ENCODE data around the gene RAET1E. TPM values are rescaled to one million over a fixed set of nuclear protein-coding genes. Genes with fewer than 3 reads are reported as not detected.

RAET1E gene
- total and polyA plus RNA-seq, 2 donors (not counting 3 experiments of a cell fraction or from before 2014, with no cell fraction given) = 0.04 TPM; not detected in 1

DNA sequence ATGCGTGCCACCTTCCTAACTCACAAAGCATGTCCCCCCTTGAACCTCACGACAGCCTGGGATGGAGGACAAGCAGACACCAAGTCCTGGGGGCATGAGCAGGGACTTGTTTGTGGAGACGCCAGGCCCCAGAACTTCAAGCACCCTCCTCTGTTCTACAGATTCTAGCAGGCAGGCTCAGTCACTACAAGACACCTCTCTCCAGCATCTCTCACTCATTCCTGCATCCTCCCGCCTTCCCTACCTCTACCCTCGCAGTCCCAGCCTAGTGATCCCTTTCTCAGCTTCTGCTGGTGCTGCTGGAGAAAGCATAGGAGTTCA, 37.4 kb downstream of the RAET1E start:
- H3K9ac ChIP-seq (replicated peaks; ENCODE audit: extremely low read depth, insufficient read depth, low read length) = no peak overlapping the region
- intact Hi-C loops (cut with micrococcal nuclease) = no loop called here
- no peak for FAIRE-seq

More for the DNA sequence above, 37.4 kb downstream of the RAET1E start:
- POLR2A ChIA-PET = no interaction called here
- Histone ChIP-seq H3K4me3 (replicated peaks in 1 of 3; ENCODE audit: insufficient read depth in 1 of 3, low read depth in 1 of 3, low read length in 3 of 3) (no peak overlapping the region), H3K27ac (ENCODE audit: insufficient read depth, low read depth, low read length) (no peak overlapping the region), H3K79me2 (ENCODE audit: control insufficient read depth, insufficient read depth, low read length) (peaks cover 40% of the 10 kb centered on the region), H3K27me3 (ENCODE audit: control insufficient read depth in 2 of 2, insufficient read depth in 2 of 2, low read length in 2 of 2) (no peaks in the 10 kb centered on the region), H2AFZ (ENCODE audit: low read depth, low read length) (no peak overlapping the region), H3K36me3 (ENCODE audit: control insufficient read depth in 2 of 2, extremely low read depth in 1 of 2, insufficient read depth in 2 of 2, low read length in 2 of 2) (no peaks in the 10 kb centered on the region), H4K20me1 (replicated peaks; ENCODE audit: control insufficient read depth, extremely low read depth, insufficient read depth, low read length) (no peaks in the 10 kb centered on the region), H3K4me2 (ENCODE audit: insufficient read depth, low read length) (no peak overlapping the region), H3K4me1 (ENCODE audit: control insufficient read depth, extremely low read depth, insufficient read depth, low read length) (peaks cover 61% of the 10 kb centered on the region), H3K9me3 (replicated peaks; ENCODE audit: control insufficient read depth, insufficient read depth, low read length) (no peaks in the 10 kb centered on the region), H3K9me1 (replicated peaks; ENCODE audit: control insufficient read depth, extremely low read depth, insufficient read depth, low read length) (no peaks in the 10 kb centered on the region)
- DNase-seq (ENCODE audit: low read depth, low spot score) = no peak
- TF ChIP-seq POLR2A (IDR thresholded peaks at IDR 0.05; ENCODE audit: low read depth, low read length) (no peak), POLR2AphosphoS5 (IDR thresholded peaks at IDR 0.05; ENCODE audit: insufficient read depth, low read depth, low read length) (no peak), FOS (IDR thresholded peaks at IDR 0.05; ENCODE audit: borderline replicate concordance, insufficient read depth, low read length) (no peak), JUN (IDR thresholded peaks at IDR 0.05; ENCODE audit: borderline replicate concordance, insufficient read depth, insufficient read length, low read depth) (no peak), EZH2 (IDR thresholded peaks at IDR 0.05; ENCODE audit: borderline replicate concordance, low read depth, low read length, severe bottlenecking) (no peak), CTCF (IDR thresholded peaks at IDR 0.05; ENCODE audit: extremely low read depth in 1 of 2, insufficient read depth in 1 of 2, low read depth in 1 of 2, low read length in 2 of 2) (no peak), GATA2 (IDR thresholded peaks at IDR 0.05; ENCODE audit: insufficient read depth, insufficient read length, low read depth, low read length) (no peak)
- TF ChIP-seq, protein P1, sequence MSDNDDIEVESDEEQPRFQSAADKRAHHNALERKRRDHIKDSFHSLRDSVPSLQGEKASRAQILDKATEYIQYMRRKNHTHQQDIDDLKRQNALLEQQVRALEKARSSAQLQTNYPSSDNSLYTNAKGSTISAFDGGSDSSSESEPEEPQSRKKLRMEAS (IDR thresholded peaks at IDR 0.05; ENCODE audit: insufficient read depth, insufficient read length) = no peak
- dilution Hi-C loops (cut with MboI; ENCODE audit: extremely low pct_ligation_motif_present, low sequenced_read_pairs) = no loop called here
- BruUV-seq (replicated peaks) = no TSS peak
- CTCF ChIA-PET = interaction anchor here (3.2 kb wide), 1 partner anchor 20 kb away, joined by 10 read pairs; no protein-coding TSS in a partner anchor
